OCI-LY1 (cell line): ENCODE data around the gene SYNE1.

ENCODE experiments used
- H2AFZ ChIP-seq: fragments of 200-600 bp; sonication (generic), shearing (Covaris generic); 2 replicates; pipeline ENCODE4 v1.6.0; 2014; ENCODE audit warnings: antibody characterized with exemption, mild to moderate bottlenecking, low read length
- H3F3A ChIP-seq: fragments of 200-600 bp; sonication (generic), shearing (Covaris generic); 2 replicates; pipeline ENCODE4 v1.6.0; 2014; ENCODE audit warnings: mild to moderate bottlenecking, antibody characterized with exemption, low read length, moderate library complexity; ENCODE audit not compliant: insufficient read depth
- H3K27ac ChIP-seq: fragments of 200-600 bp; sonication (generic); 2 replicates; pipeline ENCODE4 v1.5.1; 2014; ENCODE audit warnings: low read length, mixed run types, mild to moderate bottlenecking, low read depth; ENCODE audit not compliant: poor library complexity, severe bottlenecking
- H3K27me3 ChIP-seq: fragments of 200-600 bp; sonication (generic); 2 replicates; pipeline ENCODE4 v1.6.0; 2014; ENCODE audit warnings: antibody characterized with exemption, mild to moderate bottlenecking, low read length, moderate library complexity; ENCODE audit not compliant: insufficient read depth
- H3K36me3 ChIP-seq: fragments of 200-600 bp; sonication (generic); 2 replicates; pipeline ENCODE4 v1.6.1; 2014; ENCODE audit warnings: mild to moderate bottlenecking, antibody characterized with exemption, low read length, moderate library complexity, mixed read lengths; ENCODE audit not compliant: insufficient read depth
- H3K4me1 ChIP-seq: fragments of 200-600 bp; sonication (generic); 2 replicates; pipeline ENCODE4 v1.5.1; 2014; ENCODE audit warnings: mild to moderate bottlenecking, low read length, moderate library complexity; ENCODE audit not compliant: insufficient read depth, severe bottlenecking
- H3K4me2 ChIP-seq: fragments of 200-600 bp; sonication (generic), shearing (Covaris generic); 2 replicates; pipeline ENCODE4 v1.6.1; 2014; ENCODE audit warnings: low read length
- H3K4me3 ChIP-seq: fragments of 200-600 bp; sonication (generic); 2 replicates; pipeline ENCODE4 v1.5.1; 2014; ENCODE audit warnings: low read length, low read depth, mild to moderate bottlenecking, mixed read lengths; ENCODE audit not compliant: poor library complexity, severe bottlenecking
- H3K79me2 ChIP-seq: fragments of 200-600 bp; shearing (Covaris generic); 2 replicates; pipeline ENCODE4 v1.6.1; 2016; ENCODE audit warnings: mixed run types, low read length, mixed read lengths; ENCODE audit not compliant: insufficient read depth
- H3K9ac ChIP-seq: fragments of 200-600 bp; sonication (generic), shearing (Covaris generic); 2 replicates; pipeline ENCODE4 v1.6.1; 2014; ENCODE audit warnings: mild to moderate bottlenecking, low read length, mixed read lengths
- H3K9me2 ChIP-seq: fragments of 200-600 bp; sonication (generic), shearing (Covaris generic); 2 replicates; pipeline ENCODE4 v1.6.1; 2014; ENCODE audit warnings: low read depth, mild to moderate bottlenecking, low read length, mixed read lengths
- H3K9me3 ChIP-seq: fragments of 200-600 bp; shearing (Covaris generic); 2 replicates; pipeline ENCODE4 v1.6.1; 2014; ENCODE audit warnings: low read length, mixed read lengths
- H4K20me1 ChIP-seq: fragments of 200-600 bp; sonication (generic), shearing (Covaris generic); 2 replicates; pipeline ENCODE4 v1.6.0; 2016; ENCODE audit warnings: mild to moderate bottlenecking, low read length; ENCODE audit not compliant: insufficient read depth
- EZH2 ChIP-seq: fragments of 200-600 bp; sonication (generic), shearing (Covaris generic); IDR thresholded peaks from 2 replicates; pipeline ENCODE4 v1.8.0; 2017; ENCODE audit warnings: borderline replicate concordance, mixed run types, mild to moderate bottlenecking, antibody characterized with exemption, low read length, moderate library complexity, mixed read lengths
- TF ChIP-seq, protein P1 (sequence below): fragments of 200-600 bp; sonication (generic), shearing (Covaris generic); IDR thresholded peaks from 2 replicates; pipeline ENCODE4 v1.5.1; 2017; ENCODE audit warnings: mild to moderate bottlenecking, antibody characterized with exemption, low read length, moderate library complexity, mixed read lengths

The SYNE1 gene

DNA sequence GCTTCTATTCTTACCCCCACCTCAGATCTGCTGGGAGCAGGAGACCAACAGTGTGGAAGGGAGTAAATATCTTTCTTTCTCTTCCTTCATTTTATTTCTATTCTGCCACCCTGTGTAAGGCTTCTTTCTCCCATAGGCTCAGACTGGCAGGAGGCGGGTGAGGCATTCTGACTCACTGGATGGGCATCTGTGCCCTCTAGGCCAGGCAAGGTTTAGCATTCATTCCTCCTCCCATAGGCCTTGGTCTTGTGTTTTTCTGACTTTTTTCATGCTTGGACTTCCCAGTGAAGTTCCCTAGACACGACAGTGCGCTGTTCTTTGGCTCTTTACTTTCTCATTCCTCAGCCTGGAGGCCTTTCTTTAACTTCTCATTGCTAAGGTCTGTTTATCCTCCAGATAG lies 235.2 kb downstream of the SYNE1 start:
- no peak overlapping the region for H3K27ac ChIP-seq
- H2AFZ ChIP-seq = no peak overlapping the region
- no peak overlapping the region for H3K9ac ChIP-seq
- H3K4me1 ChIP-seq = no peaks in the 10 kb centered on the region
- H3K4me2 ChIP-seq = no peak overlapping the region
- H3K9me2 ChIP-seq = no peaks in the 10 kb centered on the region
- H3K79me2 ChIP-seq = no peaks in the 10 kb centered on the region
- no peaks in the 10 kb centered on the region for H3K27me3 ChIP-seq
- no peaks in the 10 kb centered on the region for H4K20me1 ChIP-seq
- TF ChIP-seq EZH2 = no peak
- TF ChIP-seq, protein P1, sequence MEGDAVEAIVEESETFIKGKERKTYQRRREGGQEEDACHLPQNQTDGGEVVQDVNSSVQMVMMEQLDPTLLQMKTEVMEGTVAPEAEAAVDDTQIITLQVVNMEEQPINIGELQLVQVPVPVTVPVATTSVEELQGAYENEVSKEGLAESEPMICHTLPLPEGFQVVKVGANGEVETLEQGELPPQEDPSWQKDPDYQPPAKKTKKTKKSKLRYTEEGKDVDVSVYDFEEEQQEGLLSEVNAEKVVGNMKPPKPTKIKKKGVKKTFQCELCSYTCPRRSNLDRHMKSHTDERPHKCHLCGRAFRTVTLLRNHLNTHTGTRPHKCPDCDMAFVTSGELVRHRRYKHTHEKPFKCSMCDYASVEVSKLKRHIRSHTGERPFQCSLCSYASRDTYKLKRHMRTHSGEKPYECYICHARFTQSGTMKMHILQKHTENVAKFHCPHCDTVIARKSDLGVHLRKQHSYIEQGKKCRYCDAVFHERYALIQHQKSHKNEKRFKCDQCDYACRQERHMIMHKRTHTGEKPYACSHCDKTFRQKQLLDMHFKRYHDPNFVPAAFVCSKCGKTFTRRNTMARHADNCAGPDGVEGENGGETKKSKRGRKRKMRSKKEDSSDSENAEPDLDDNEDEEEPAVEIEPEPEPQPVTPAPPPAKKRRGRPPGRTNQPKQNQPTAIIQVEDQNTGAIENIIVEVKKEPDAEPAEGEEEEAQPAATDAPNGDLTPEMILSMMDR = no peak
- H3F3A ChIP-seq = no peaks in the 10 kb centered on the region
- no peaks in the 10 kb centered on the region for H3K36me3 ChIP-seq
- no peaks in the 10 kb centered on the region for H3K9me3 ChIP-seq
- H3K4me3 ChIP-seq = no peak overlapping the region

DNA sequence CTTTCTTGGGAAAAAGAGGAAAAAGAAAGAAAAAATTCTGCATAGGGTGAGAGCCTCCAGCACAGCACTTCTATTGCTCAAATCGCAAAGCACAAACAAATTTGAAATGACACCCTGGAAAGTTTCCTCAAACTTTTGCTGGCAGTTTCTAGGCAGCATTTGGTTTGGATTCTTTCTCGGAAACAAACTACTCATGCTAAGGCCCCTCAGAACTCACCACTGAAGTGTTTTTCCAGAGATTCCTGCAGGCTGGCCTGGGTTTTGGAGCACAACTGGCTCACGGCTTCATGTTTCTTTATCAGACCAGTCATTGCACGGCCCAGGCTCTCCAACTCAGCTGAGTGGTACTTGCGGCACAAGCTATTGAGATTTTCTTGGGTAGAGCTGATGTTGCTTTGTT lies 237.8 kb downstream of the SYNE1 start:
- H3K4me1 ChIP-seq = no peaks in the 10 kb centered on the region
- H4K20me1 ChIP-seq = no peaks in the 10 kb centered on the region
- H3K4me2 ChIP-seq = no peak overlapping the region
- no peaks in the 10 kb centered on the region for H3K9me3 ChIP-seq
- H3K36me3 ChIP-seq = no peaks in the 10 kb centered on the region
- no peak overlapping the region for H3K27ac ChIP-seq
- no peaks in the 10 kb centered on the region for H3K9me2 ChIP-seq
- no peaks in the 10 kb centered on the region for H3K79me2 ChIP-seq
- H2AFZ ChIP-seq = no peak overlapping the region
- H3F3A ChIP-seq = no peaks in the 10 kb centered on the region
- H3K27me3 ChIP-seq = no peaks in the 10 kb centered on the region
- H3K9ac ChIP-seq = no peak overlapping the region
- no peak for TF ChIP-seq EZH2
- TF ChIP-seq, protein P1 = no peak
- H3K4me3 ChIP-seq = no peak overlapping the region

DNA sequence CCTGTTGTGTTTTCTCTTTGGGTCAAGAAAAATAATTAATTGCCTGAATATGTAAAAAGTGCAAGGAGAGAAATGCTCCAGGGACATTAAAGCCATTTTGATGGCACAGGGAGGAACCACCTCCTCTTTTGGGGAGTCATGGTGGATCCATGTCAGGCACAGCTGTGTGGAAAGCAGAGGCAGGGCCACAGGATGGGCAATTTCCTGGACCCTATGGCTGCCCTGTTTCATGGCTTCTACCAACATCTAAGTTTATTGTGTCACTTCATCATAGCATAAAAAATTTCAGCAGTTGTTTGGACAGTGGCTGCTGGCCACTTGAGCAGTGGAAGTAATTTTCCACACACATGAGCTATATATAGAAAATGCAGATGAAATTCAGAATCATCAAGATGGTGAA lies 238.2 kb downstream of the SYNE1 start:
- no peaks in the 10 kb centered on the region for H3F3A ChIP-seq
- no peak overlapping the region for H3K27ac ChIP-seq
- H3K9ac ChIP-seq = no peak overlapping the region
- no peaks in the 10 kb centered on the region for H3K9me2 ChIP-seq
- no peak overlapping the region for H3K4me3 ChIP-seq
- no peaks in the 10 kb centered on the region for H3K27me3 ChIP-seq
- TF ChIP-seq, protein P1 = no peak
- no peak for TF ChIP-seq EZH2
- H3K9me3 ChIP-seq = no peaks in the 10 kb centered on the region
- H3K4me2 ChIP-seq = no peak overlapping the region
- no peaks in the 10 kb centered on the region for H3K79me2 ChIP-seq
- no peaks in the 10 kb centered on the region for H4K20me1 ChIP-seq
- no peaks in the 10 kb centered on the region for H3K4me1 ChIP-seq
- no peaks in the 10 kb centered on the region for H3K36me3 ChIP-seq
- H2AFZ ChIP-seq = no peak overlapping the region
